GM12878 (cell line): ENCODE measurements around the gene PALMD.

Source experiments
- ZNF274 ChIP-seq: IDR thresholded peaks from one replicate; pipeline ENCODE4 v1.8.0; 2011; ENCODE audit not compliant: insufficient read length, insufficient read depth
- TF ChIP-seq, protein P1 (sequence below): IDR thresholded peaks from 2 replicates; pipeline ENCODE4 v1.6.1; 2012; ENCODE audit warnings: low read depth, low read length, improper control_type of control experiment
- TF ChIP-seq, protein P2 (sequence below), 3 experiments: IDR thresholded peaks in 2 of 3; conservative IDR thresholded peaks in 1 of 3; 2 replicates each; pipeline ENCODE4 v1.5.1; 2011; ENCODE audit warnings: low read depth in 3 of 3, low read length in 3 of 3, mild to moderate bottlenecking in 3 of 3, control low read depth in 2 of 3, moderate library complexity in 2 of 3, inconsistent platforms in 1 of 3, mixed read lengths in 1 of 3; ENCODE audit not compliant: control insufficient read depth in 2 of 3, insufficient read depth in 1 of 3; ENCODE audit errors: extremely low read depth in 1 of 3

DNA sequence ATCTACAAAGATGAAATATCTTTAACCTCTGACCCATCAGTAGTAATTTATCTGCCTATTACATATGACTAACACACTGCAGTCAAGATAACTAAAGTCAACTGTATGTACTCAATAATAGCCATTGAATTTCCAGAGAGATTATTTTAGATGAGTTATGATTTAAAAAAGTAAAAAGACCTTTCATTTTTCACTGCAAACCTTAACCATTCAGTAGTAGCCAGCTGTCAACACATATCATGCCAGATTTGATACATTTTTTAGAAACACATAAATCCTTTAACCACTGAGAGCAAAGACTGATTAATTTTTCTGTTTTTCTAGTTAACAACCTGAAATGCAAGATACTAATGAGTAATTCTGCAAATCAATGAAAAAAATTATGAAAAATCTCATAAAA lies 31.0 kb downstream of the PALMD start:
- TF ChIP-seq, protein P1, sequence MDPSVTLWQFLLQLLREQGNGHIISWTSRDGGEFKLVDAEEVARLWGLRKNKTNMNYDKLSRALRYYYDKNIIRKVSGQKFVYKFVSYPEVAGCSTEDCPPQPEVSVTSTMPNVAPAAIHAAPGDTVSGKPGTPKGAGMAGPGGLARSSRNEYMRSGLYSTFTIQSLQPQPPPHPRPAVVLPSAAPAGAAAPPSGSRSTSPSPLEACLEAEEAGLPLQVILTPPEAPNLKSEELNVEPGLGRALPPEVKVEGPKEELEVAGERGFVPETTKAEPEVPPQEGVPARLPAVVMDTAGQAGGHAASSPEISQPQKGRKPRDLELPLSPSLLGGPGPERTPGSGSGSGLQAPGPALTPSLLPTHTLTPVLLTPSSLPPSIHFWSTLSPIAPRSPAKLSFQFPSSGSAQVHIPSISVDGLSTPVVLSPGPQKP = no peak
- no peak for TF ChIP-seq ZNF274
- TF ChIP-seq, protein P2, sequence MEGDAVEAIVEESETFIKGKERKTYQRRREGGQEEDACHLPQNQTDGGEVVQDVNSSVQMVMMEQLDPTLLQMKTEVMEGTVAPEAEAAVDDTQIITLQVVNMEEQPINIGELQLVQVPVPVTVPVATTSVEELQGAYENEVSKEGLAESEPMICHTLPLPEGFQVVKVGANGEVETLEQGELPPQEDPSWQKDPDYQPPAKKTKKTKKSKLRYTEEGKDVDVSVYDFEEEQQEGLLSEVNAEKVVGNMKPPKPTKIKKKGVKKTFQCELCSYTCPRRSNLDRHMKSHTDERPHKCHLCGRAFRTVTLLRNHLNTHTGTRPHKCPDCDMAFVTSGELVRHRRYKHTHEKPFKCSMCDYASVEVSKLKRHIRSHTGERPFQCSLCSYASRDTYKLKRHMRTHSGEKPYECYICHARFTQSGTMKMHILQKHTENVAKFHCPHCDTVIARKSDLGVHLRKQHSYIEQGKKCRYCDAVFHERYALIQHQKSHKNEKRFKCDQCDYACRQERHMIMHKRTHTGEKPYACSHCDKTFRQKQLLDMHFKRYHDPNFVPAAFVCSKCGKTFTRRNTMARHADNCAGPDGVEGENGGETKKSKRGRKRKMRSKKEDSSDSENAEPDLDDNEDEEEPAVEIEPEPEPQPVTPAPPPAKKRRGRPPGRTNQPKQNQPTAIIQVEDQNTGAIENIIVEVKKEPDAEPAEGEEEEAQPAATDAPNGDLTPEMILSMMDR (IDR thresholded peaks at IDR 0.05 in 2 of 3, conservative IDR thresholded peaks at IDR 0.05 in 1 of 3; ENCODE audit: control insufficient read depth in 2 of 3, extremely low read depth in 1 of 3, insufficient read depth in 1 of 3, low read depth in 3 of 3, low read length in 3 of 3) = no peak
